Fibroblast of peridontal ligament (primary cell): ENCODE results near the gene SIL1.
"Not testable (repeated sequence)": the region's sequence is repeated elsewhere in the genome, so short reads cannot be mapped to it uniquely, and the experiment has no call there.

ENCODE experiments used
- DNase-seq: peaks from one replicate; pipeline ENCODE4 v3.0.0-alpha.2; 2010; ENCODE audit errors: extremely low read depth

Gene SIL1

DNA sequence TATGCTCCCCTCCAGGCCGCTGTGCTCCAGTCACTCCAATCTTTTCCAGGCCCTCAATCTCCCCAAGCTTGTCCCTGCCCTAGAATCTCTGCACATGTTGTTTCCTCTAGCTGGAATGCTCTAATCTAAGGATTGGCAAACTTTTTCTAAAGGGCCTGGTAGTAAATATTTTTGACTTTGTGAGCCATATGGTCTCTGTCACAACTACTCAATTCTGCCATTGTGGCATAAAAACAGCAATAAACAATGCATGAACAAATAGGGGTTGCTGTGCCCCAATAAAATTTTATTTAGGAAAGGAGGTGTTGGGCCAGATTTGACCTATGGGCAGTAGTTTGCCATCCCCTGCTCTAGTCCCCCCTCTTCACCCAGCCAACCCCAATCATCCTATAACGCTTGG, 172.5 kb downstream of the SIL1 start:
- DNase-seq = no peak

DNA sequence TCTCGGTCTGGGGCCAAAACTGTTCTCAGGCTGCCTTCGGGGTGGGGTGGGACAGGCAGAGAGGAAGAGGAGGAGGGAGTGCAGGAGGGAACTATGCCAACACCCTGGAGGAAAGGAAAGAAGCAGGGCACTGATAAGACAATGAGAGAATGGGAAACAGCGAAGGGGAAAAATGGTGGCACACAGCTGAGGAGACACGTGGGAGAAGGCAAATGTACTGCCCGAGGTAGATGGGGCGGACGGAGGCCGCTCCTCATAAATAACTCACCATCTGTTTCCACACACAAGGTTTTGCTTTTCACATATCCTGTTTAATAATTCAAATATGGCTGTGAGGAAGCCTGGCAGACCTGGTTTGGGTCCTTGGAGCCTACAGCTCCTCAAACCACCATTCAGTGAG, 174.9 kb downstream of the SIL1 start:
- no peak for DNase-seq

DNA sequence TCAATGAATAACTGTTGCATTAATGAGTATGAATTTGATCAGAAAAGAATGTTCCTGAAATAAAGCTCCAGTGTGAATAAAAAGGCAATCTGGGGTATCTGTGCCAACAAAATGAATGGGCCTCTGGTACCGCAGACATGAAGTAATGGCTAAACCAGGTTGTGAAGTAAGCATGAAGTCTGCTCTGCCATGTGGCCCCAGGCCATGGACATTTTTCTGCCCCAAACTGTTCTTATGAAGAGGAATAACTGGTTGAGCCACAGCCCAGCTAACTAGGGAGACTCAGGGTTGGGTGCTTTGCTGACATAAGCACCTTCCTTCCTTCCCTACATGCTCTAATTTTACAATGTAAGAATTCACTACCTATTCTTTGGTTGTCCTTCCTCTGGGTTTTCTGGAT, 175.6 kb downstream of the SIL1 start:
- DNase-seq = no peak

DNA sequence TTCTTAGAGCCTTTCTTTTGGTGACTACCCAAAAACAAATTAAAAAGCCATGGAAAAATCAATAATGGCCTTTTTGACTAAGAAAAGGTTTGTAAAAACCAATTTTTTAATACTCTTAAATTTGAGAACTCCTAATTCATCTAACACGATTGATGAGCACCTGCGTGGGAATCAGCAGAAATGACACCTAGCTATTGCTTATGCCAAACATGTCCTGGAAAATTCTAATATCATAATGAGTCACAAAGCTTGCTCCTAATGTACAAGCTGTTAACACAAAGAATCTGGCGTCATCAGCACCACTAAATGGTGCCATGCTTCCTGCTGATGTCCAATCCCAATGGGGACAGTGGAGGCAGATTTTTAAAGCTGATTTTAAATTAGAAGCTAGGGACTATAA, 176.8 kb downstream of the SIL1 start:
- no peak for DNase-seq

DNA sequence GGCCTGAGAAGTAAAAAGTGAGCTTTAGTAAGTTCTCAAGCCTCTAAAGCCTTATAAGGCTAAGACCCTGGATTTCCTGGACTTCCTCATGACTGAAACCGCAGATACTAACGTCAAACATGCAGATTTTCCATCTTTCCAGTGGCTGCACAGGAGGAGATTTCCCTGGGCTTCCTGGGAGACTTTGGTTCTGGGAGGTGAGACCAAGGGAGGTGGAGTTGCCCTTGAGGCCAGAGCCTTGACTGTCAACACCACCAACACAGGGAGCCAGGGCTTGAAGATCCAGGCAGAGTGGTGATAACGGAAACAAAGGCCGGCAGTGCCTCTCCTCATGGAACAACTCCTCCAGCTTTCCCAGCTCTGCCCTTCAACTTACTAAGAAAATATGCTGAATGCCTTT, 178.3 kb downstream of the SIL1 start:
- DNase-seq = no peak

DNA sequence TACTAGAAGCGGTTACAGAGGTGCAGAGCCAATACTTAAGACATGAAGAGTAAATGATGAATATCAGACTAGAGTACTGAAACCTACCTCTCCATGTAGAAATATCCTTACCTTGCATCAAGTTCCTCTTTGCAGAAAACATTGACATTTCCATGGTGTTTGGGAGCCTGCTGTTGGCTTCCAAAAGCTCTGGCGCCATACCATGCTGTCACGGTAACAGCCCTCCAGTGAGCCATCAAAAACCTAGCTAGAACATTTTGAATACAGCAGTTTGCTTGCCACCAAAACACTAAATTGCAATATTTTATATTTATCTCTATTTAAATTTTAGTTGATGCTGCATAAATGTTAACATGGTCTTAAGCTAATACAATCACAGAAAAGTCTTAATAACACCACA, 179.0 kb downstream of the SIL1 start:
- DNase-seq = no peak

DNA sequence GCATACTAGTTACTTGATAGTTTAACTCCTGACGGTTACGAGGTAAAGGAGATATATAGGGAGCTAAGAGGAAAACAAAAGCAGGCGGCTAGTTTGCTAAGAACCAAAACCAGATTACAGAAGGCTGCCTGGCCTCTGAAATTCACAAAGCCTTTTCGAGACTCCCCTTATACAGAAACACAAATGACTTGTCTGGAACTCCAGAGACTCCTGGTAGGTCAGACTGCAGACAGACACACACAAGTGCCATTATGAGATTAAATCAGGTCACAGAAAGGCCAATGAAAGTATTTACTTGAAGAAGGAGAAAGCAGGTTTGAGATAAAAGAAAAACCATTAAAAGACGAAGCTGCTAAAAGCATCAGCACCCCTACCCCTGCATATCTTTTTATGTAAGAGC, 180.5 kb downstream of the SIL1 start:
- no peak for DNase-seq

DNA sequence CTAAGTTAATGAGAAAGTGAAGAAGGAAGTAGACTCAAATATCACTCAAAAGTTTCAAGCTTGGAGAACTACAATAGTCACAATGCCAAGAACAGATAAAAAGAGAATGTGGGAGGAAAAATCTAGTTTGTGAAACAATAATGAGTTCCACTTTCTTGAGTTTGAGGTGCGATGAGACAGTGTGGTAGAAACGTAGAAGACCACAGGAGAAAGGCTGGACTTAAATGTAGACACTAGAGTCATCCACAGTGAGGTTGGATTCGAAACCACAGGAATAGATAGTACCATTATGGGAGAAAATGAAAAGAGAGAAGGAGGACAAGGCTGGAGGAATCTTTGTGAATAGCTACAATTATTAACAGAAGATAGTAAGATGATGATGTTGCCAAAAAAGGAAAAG, 182.0 kb downstream of the SIL1 start:
- DNase-seq = no peak

DNA sequence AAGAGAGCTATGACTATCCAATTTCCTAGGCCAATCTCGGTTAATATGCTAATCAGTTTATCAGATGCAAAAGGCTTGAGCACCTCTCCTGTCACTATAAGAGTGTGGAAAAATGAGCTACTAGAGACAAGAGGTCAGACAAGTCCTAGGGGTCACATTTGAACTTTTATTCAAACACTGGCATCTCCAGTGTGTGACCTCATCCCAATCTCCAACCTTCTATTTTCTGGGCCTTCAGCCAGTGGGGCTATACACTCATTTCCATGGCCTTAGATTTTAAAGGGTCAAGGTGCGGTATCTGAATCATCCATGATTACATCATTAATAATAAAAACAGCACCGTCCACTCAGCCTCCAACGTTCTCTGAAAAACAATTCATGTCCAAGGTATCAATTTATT, 183.4 kb downstream of the SIL1 start:
- peak; percentile 24 for DNase-seq

DNA sequence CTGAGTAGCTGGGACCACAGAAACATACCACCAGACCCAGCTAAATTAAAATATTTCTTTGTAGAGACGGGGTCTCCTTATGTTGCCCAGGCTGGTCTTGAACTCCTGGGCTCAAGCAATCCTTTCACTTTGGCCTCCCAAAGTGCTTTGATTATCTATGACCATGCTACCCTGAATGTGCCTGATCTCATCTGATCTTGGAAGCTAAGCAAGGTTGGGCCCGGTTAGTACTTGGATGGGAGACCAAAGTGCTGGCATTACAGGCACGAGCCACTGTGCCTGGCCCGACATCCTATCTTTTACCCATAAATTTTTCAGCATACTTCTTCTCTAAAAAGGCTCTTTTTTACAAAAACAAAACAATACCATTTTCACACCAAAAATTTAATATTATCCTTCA, 186.0 kb downstream of the SIL1 start:
- DNase-seq = no peak

DNA sequence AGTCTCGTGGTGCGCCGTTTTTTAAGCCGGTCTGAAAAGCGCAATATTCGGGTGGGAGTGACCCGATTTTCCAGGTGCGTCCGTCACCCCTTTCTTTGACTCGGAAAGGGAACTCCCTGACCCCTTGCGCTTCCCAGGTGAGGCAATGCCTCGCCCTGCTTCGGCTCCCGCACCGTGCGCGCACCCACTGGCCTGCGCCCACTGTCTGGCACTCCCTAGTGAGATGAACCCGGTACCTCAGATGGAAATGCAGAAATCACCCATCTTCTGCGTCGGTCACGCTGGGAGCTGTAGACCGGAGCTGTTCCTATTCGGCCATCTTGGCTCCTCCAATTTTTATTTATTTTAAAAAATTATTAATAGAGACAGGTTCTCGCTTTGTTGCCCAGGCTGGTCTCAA, 187.0 kb downstream of the SIL1 start:
- DNase-seq = not testable (repeated sequence)

DNA sequence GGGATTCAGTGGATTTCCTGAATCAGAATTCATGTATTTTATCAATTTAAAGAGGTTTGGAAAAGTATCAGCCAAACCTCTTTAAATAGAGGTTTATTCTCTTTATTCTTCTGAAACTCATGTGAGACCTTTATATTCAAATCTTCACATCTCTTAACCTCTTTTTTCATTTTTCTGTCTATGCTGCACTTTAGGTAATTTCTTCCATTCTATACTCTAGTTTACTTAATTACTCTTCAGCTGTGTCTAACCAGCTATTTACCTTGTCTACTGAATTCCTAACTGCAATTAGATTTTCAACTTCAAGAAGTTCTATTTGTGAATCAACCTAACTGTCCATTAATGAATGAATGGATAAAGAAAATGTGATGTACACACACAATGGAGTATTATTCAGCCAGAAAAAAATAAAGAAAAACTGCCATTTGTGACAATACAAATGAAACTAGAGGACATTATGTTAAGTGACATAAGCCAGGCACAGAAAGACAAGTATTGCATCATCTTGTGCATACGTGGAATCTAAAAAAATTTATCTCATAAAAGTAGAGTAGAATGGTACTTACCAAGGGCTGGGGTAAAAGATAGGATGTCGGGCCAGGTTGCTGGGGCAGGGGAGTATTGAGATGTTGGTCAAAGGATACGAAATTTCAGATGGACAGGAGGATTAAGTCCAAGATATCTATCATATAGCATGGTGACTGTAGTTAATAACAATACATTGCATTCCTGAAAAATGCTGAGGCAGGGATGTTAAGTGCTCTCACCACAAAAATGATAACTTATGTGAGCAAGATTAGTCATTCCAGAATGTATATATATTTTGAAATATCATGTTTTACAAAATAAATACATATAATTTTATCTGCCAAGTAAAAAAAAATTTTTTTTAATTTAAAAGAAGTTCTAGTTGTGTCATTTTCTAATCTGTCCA, 193.5 kb downstream of the SIL1 start:
- DNase-seq = no peak

DNA sequence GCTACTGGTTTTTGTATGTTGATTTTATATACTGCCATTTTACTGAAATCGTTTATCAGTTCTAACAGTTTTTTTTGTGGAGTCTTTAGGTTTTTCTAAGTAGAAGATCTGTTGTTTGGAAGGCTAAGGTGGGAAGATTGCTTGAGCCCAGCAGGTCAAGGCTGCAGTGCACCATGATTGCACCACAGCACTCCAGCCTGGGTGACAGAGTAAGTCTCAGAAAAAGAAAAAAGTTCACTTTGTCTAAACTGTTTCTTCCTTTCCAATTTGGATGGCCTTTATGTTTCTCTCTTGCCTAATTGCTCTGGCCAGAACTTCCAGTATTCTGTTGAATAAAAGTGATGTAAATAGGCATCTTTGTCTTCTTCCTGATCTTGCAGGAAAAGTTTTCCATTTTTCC, 198.5 kb downstream of the SIL1 start:
- DNase-seq = no peak

DNA sequence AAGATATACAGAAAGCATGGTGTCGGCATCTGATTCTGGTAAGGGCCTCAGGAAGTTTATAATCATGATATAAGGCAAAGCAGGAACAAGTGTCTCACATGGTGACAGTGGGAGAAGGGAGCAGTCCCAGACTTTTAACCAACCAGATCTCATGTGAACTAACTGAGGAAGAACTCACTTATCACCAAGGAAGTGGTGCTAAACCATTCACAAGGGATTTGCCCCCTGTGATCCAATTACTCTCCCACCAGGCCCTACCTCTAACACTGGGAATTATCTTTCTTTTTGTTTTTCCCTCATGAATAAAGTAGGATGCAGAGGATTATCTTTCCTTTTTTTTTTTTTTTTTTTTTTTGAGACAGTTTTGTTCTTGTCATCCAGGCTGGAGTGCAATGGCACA, 199.6 kb downstream of the SIL1 start:
- no peak for DNase-seq

DNA sequence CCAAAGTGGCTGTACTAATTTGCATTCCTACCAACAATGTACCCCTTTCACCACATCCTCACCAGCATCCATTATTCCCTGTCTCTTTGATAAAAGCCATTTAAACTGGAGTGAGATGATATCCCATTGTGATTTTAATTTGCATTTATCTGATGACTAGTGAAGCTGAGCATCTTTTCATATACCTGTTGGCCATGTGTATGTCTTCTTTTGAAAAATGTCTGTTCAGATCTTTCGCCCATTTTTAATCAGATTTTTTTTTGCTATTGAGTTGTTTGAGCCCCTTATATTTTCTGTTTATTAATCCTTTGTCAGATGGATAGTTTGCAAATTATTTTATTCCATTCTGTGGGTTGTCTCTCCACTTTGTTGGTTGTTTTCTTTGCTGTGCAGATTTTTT, 202.0 kb downstream of the SIL1 start:
- no peak for DNase-seq

DNA sequence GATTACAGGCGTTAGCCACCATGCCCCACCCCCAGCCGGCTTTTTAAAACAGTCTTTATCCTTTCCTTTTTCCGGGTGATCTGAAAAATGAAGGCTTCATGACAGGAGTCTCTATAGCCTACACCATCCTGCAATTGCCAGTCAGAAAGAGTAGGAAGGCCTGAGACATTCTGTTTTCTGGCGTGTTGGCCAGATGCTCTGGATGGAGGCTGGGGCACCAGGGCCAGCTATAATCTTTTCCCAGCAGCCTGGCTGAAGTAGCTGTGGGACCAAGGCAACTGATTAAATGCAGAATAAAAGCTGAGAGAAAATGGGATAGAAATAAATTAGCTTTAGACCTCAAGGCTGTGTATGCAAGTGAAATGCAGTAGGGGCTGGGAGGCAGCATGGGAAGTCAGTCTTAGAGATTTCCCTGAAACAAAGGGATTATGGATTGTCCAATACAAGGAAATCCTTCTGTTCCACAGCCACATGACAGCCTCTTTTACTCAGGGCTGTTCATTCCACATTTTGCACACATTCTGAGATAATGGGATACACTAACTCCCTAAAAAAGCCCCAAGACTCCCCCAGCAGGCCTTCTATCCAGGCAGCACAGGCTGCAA, 207.1 kb downstream of the SIL1 start:
- DNase-seq = no peak

DNA sequence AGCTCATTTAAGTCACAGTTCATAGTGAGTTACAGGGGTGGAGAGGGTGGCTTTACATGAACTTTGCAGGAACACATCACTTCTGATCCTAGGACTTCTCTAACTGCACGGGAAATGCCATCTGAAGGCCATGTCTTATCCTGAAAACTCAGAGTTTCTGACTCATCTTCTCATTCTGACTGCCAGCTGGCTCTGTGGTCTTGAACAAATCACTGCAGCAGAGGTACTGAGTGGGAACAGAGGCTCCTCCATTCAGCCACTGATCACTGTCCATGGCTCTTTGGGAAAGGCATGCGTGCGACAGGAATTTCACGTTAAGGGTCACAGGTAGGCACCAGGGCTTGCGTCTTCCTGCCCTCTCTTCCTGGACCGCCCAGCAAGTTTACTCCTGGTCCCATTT, 208.4 kb downstream of the SIL1 start:
- DNase-seq = peak; percentile 63

DNA sequence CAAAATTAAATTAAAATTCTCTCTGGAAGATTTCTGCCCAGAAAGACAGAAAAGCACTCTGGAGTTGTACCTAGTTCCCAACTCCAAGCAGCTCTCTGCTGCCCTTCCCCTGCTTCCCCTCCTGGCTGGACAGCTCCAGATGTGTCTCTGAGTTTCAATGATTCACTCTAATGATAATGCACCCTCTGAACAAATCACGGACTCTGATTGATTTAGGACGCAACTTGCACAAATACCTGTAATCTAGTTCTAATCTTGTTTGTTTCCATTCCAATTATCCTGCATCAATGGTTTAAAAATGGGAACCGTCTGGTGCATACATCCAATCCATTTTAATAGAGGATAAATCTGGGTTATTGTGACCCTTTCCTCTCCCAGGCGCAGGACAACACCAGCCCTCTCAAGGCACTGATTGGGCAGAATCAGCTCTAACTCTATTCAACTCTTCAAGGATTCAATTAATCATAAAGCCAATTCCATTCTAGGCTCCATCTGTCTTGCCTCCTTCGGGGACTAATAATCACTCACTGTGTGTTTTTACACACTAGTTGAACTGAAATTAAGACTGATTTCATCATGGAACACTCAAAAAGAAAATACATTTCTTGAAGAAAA, 211.9 kb downstream of the SIL1 start:
- no peak for DNase-seq

DNA sequence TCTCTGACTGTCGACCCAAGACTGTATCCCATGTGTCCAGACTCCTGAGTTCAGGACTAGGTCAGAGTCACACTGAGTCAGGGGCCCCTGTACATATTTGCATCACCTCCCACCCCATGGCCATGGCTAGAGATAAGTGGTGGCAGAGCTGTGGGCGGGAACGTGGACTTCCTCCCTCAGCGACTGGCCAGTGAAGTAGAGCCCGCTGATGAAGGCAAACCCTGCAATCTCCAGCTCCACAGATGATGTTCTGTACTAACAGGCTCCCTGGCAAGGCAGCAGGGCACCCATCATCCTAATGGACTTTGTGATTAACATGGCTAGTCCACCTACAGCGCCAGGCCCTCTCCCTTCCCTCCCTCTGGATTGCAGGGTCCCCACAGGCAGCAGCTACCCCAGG, 212.5 kb downstream of the SIL1 start:
- no peak for DNase-seq

DNA sequence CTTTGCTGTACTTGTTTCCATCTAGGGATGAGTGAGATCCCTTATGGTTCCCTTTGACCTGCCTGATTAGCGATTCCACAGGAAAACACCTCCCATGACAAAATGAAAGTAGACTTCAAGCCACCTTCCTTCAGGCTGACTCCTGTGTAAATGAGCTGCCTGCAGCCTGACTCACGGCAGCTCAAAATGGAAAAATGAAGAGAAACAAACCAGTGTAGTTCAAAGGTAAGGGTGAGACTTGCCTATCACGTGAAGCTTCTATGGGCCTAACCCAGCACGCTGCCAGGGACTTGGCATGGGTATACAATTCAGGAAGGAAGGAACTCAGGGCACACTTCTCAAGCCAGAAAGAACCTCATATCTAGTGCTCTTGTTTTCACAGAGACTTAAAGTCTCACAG, 212.9 kb downstream of the SIL1 start:
- no peak for DNase-seq

DNA sequence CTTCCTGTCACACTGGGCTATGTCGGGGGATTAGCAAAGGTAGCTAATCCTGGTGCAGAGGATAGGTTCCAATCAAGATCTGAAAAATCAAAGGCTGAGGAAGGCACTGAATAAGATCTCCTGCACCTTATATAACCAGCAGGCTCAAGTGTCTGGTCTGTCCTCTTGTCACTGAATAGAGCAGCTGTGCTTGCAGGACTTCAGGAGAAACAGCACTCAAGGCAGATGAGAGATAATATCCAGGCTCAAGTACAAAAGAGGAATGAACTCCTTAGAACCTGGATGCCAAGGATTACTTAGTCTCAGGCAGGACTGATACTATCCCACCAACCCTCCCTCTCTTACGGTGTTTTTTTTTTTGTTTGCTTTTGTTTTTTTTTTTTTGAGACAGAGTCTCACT, 214.2 kb downstream of the SIL1 start:
- DNase-seq = no peak

DNA sequence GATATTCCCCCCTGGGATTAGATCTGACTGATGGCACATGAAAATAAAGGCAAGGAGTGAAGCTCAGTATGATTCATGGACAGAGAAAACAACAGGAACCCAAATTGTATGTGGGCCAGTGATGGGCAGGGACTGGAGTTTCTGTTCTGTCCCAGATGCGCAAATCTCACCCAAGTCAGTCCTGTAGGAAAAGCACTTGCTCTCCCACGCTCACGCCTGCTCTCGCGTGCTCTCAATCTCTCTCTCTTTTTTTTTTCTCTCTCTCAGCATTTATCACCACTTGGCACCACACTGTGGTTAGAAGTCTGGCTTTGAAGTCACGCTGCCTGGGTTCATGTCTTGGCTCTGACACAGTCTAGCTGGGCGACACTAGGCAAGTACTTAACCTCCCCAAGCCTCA, 216.6 kb downstream of the SIL1 start:
- DNase-seq = peak; percentile 10

DNA sequence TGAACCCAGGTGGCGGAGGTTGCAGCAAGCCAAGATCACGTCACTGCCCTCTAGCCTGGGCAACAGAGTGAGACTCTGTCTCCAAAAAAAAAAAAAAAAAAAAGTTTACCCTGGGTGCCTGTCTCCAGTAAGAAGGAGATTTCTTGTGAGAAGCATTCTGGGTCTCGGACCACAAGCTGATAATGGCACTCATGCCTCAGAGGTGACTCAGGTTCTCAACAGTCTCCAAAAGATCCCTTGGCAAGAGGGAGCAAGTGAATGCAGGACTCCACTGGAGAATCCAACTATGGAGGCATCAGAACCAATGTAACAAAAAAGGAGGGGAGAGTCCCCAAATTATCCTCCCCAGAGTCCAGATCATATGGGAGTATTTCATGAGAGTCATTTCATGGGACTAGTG, 217.0 kb downstream of the SIL1 start:
- peak; percentile 47 for DNase-seq
